HepG2 (cell line): ENCODE data around the gene PCP4L1. TPM values are rescaled to one million over a fixed set of nuclear protein-coding genes. Genes with fewer than 3 reads are reported as not detected.

ENCODE experiments used
- ATAC-seq: fragments of 200-7000 bp; cut with Tn5 transposase; 3 replicates; pipeline ENCODE4 v1.9.1; 2020; ENCODE audit warnings: mild to moderate bottlenecking, moderate library complexity
- BruUV-seq: library from RNA; stranded (reverse); fragments of 400-500 nt; replicated peaks from 2 replicates; lab custom pipeline; 2021; lab: Mats Ljungman, UMichigan
- CTCF ChIA-PET: fragments of 300-600 bp; formaldehyde crosslinking; extraction: SDS; loops from one replicate; lab custom pipeline; 2021; ENCODE audit warnings: low total read pairs, inconsistent platforms, low intra/inter-chr PET ratio; lab: Yijun Ruan, JAX
- POLR2A ChIA-PET: fragments of 350-600 bp; sonication (Branson Sonifier 250); formaldehyde crosslinking; loops from one replicate; lab custom pipeline; 2020; ENCODE audit warnings: antibody characterized with exemption, inconsistent platforms; lab: Yijun Ruan, JAX
- DNase-seq: peaks from one replicate; pipeline ENCODE4 v3.0.0-alpha.2; 2015; ENCODE audit warnings: low spot score
- FAIRE-seq: peaks from 3 replicates; lab custom pipeline; 2011; peaks lifted over from hg19 to GRCh38; lab: Jason Lieb, UNC
- H2AFZ ChIP-seq: one replicate; pipeline ENCODE4 v1.6.1; 2011; ENCODE audit warnings: low read length, inconsistent platforms
- H3K27ac ChIP-seq: fragments of 300-600 bp; 3 replicates; pipeline ENCODE4 v1.8.0; 2011; ENCODE audit warnings: mixed run types, mild to moderate bottlenecking, mixed read lengths, low read length, inconsistent platforms; ENCODE audit not compliant: insufficient read depth; ENCODE audit errors: extremely low read length
- H3K27me3 ChIP-seq, 2 experiments: fragments of 200-600 bp in 1 of 2; 2 replicates in 1 of 2; 3 replicates in 1 of 2; pipeline versions ENCODE4 v1.6.0 to v1.8.0; 2011; ENCODE audit warnings: low read length in 2 of 2, mild to moderate bottlenecking in 2 of 2, moderate library complexity in 2 of 2, inconsistent platforms in 1 of 2; ENCODE audit not compliant: insufficient read depth in 2 of 2, control insufficient read depth in 1 of 2
- H3K36me3 ChIP-seq, 2 experiments: fragments of 200-600 bp in 1 of 2; replicated peaks in 1 of 2; 2 replicates in 1 of 2; 3 replicates in 1 of 2; pipeline versions ENCODE4 v1.5.1 to v1.8.0; 2011; ENCODE audit warnings: low read length in 2 of 2, inconsistent platforms in 1 of 2; ENCODE audit not compliant: insufficient read depth in 2 of 2, control insufficient read depth in 1 of 2
- H3K4me1 ChIP-seq: 2 replicates; pipeline ENCODE4 v1.5.1; 2012; ENCODE audit warnings: low read length, inconsistent platforms; ENCODE audit not compliant: insufficient read depth
- H3K4me2 ChIP-seq: 2 replicates; pipeline ENCODE4 v1.6.0; 2011; ENCODE audit warnings: low read depth, low read length, inconsistent platforms
- H3K4me3 ChIP-seq, 3 experiments: fragments of 200-600 bp in 1 of 3; sonication (generic), shearing (Covaris generic) in 1 of 3; replicated peaks in 1 of 3; 2 replicates each; pipeline ENCODE4 v1.5.1; 2011 to 2016; ENCODE audit warnings: low read length in 3 of 3, inconsistent platforms in 2 of 3, low read depth in 2 of 3, mild to moderate bottlenecking in 2 of 3, control low read depth in 1 of 3, mixed read lengths in 1 of 3; ENCODE audit not compliant: insufficient read depth in 1 of 3
- H3K79me2 ChIP-seq: one replicate; pipeline ENCODE4 v1.6.1; 2011; ENCODE audit warnings: low read length, inconsistent platforms; ENCODE audit not compliant: insufficient read depth
- H3K9ac ChIP-seq: 2 replicates; pipeline ENCODE4 v1.6.0; 2011; ENCODE audit warnings: mild to moderate bottlenecking, low read depth, low read length, inconsistent platforms; ENCODE audit not compliant: insufficient read depth
- H3K9me3 ChIP-seq: 2 replicates; pipeline ENCODE4 v1.5.1; 2012; ENCODE audit warnings: mild to moderate bottlenecking, low read length
- H4K20me1 ChIP-seq: 2 replicates; pipeline ENCODE4 v1.6.0; 2011; ENCODE audit warnings: inconsistent platforms, mild to moderate bottlenecking, low read length, moderate library complexity; ENCODE audit not compliant: insufficient read depth
- FOXC1 ChIP-seq: sonication (generic); formaldehyde crosslinking; IDR thresholded peaks from 2 replicates; pipeline ENCODE4 v1.8.0; 2022; ENCODE audit warnings: mild to moderate bottlenecking, missing genetic modification reagents, borderline replicate concordance
- HNRNPL ChIP-seq: fragments of 200-400 bp; formaldehyde crosslinking; IDR thresholded peaks from 2 replicates; pipeline ENCODE4 v1.6.1; 2017; ENCODE audit warnings: mild to moderate bottlenecking, low read depth, low read length
- IRF2 ChIP-seq: IDR thresholded peaks from 2 replicates; pipeline ENCODE4 v1.6.1; 2018; ENCODE audit warnings: missing genetic modification reagents, missing compliant biosample characterization
- KMT2A ChIP-seq: sonication (generic); formaldehyde crosslinking; IDR thresholded peaks from 2 replicates; pipeline ENCODE4 v1.4.0; 2020; ENCODE audit warnings: missing genetic modification reagents
- NFIC ChIP-seq: IDR thresholded peaks from 2 replicates; pipeline ENCODE4 v1.6.1; 2012; ENCODE audit warnings: mild to moderate bottlenecking, low read length, inconsistent platforms
- ZNF556 ChIP-seq: sonication (generic); formaldehyde crosslinking; IDR thresholded peaks from 2 replicates; pipeline ENCODE4 v1.4.0; 2020; ENCODE audit warnings: mild to moderate bottlenecking, missing genetic modification reagents, borderline replicate concordance
- ZNF607 ChIP-seq: sonication (generic); formaldehyde crosslinking; IDR thresholded peaks from 2 replicates; pipeline ENCODE4 v1.5.1; 2020; ENCODE audit warnings: missing genetic modification reagents, mild to moderate bottlenecking, borderline replicate concordance
- ZNF83 ChIP-seq: sonication (generic); formaldehyde crosslinking; IDR thresholded peaks from 2 replicates; pipeline ENCODE4 v1.4.0; 2020; ENCODE audit warnings: missing genetic modification reagents, mild to moderate bottlenecking, borderline replicate concordance
- WGBS: methylation state at CpG from one replicate; pipeline ENCODE4 v1.1.6; 2017; ENCODE audit warnings: low lambda C conversion rate; 5-methylcytosine and 5-hydroxymethylcytosine counted together
- in situ Hi-C: cut with HindIII; loops from 2 replicates; pipeline ENCODE4 v1.10.0; 2017; ENCODE audit warnings: low pct_unique_long_range_greater_than_20kb; ENCODE audit not compliant: extremely low pct_ligation_motif_present
- intact Hi-C: fragments of 100-400 bp; cut with micrococcal nuclease; formaldehyde crosslinking; loops from one replicate; pipeline ENCODE4 v1.10.0; 2022; ENCODE audit not compliant: unreplicated experiment
- polyA plus RNA-seq, 8 experiments: library from polyadenylated mRNA; depleted of rRNA in 3 of 8; stranded (reverse) in 7 of 8; unstranded in 1 of 8; fragments of >200 nt; fragmentation: Illumina TruSeq in 4 of 8; extraction: Trizol in 4 of 8; gene quantifications; 2 replicates each; pipeline versions ENCODE4 v1.2.1 to v1.2.3, GENCODE V29; 2011 to 2016; ENCODE audit warnings: low read depth in 4 of 8, missing spikeins in 1 of 8, mixed read lengths in 1 of 8; ENCODE audit not compliant: insufficient read depth in 1 of 8
- total RNA-seq, 5 experiments: library from RNA; depleted of rRNA; stranded (reverse); fragments of >200 nt; fragmentation: Illumina TruSeq; extraction: Trizol; gene quantifications; 2 replicates each; pipeline ENCODE4 v1.2.3, GENCODE V29; 2016; ENCODE audit warnings: low read depth in 1 of 5
- TF ChIP-seq, protein P1 (sequence below), 2 experiments: sonication (generic) in 1 of 2; formaldehyde crosslinking in 1 of 2; IDR thresholded peaks; 2 replicates each; pipeline versions ENCODE4 v1.6.1 to v1.9.0; 2014 to 2022; ENCODE audit warnings: antibody characterized with exemption in 1 of 2, borderline replicate concordance in 1 of 2, inconsistent platforms in 1 of 2, low read depth in 1 of 2, missing genetic modification reagents in 1 of 2
- TF ChIP-seq, protein P2 (sequence below): sonication (generic); formaldehyde crosslinking; IDR thresholded peaks from 2 replicates; pipeline ENCODE4 v1.4.0; 2020; ENCODE audit warnings: missing genetic modification reagents
- TF ChIP-seq, protein P3 (sequence below): sonication (generic); formaldehyde crosslinking; IDR thresholded peaks from 2 replicates; pipeline ENCODE4 v1.4.0; 2020; ENCODE audit warnings: missing genetic modification reagents, borderline replicate concordance

PCP4L1 gene
- total and polyA plus RNA-seq, 2 of the 13 experiments (the other 11 are each of a cell fraction or from before 2014, with no cell fraction given), result 0.28 TPM; not detected in 1

DNA sequence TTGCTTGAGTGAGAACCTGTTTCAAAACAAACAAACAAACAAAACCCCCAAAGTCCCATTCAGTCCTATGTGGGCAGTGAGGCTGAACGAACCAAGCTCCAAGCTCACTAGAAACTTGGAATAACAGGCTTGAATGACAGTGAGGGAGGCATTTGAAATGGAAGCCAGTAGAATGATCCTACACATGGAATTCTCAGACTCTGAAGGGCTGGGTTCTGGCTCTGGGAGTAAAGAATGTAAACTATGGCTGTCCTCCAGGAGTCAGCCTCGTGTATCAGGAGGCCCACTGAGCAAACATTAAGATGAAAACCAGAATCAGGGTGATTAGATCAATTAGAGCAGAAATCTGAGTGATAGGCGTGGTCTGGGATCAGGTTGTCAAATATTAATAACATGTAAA lies 14.9 kb downstream of the PCP4L1 start:
- no TSS peak for BruUV-seq
- H4K20me1 ChIP-seq, result no peaks in the 10 kb centered on the region
- H3K4me2 ChIP-seq, result no peak overlapping the region
- no peaks in the 10 kb centered on the region for H3K9me3 ChIP-seq
- WGBS, result 3% methylated on average over 3 of the region's 3 CpGs
- intact Hi-C loops, result no loop called here
- TF ChIP-seq KMT2A (CRISPR knock-in tag), result no peak
- TF ChIP-seq, protein P1, sequence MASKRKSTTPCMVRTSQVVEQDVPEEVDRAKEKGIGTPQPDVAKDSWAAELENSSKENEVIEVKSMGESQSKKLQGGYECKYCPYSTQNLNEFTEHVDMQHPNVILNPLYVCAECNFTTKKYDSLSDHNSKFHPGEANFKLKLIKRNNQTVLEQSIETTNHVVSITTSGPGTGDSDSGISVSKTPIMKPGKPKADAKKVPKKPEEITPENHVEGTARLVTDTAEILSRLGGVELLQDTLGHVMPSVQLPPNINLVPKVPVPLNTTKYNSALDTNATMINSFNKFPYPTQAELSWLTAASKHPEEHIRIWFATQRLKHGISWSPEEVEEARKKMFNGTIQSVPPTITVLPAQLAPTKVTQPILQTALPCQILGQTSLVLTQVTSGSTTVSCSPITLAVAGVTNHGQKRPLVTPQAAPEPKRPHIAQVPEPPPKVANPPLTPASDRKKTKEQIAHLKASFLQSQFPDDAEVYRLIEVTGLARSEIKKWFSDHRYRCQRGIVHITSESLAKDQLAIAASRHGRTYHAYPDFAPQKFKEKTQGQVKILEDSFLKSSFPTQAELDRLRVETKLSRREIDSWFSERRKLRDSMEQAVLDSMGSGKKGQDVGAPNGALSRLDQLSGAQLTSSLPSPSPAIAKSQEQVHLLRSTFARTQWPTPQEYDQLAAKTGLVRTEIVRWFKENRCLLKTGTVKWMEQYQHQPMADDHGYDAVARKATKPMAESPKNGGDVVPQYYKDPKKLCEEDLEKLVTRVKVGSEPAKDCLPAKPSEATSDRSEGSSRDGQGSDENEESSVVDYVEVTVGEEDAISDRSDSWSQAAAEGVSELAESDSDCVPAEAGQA (IDR thresholded peaks at IDR 0.05; ENCODE audit: low read depth), result no peak
- TF ChIP-seq, protein P1 (CRISPR knock-in tag; IDR thresholded peaks at IDR 0.05; ENCODE audit: borderline replicate concordance), result no peak
- TF ChIP-seq IRF2, result no peak
- TF ChIP-seq, protein P2, sequence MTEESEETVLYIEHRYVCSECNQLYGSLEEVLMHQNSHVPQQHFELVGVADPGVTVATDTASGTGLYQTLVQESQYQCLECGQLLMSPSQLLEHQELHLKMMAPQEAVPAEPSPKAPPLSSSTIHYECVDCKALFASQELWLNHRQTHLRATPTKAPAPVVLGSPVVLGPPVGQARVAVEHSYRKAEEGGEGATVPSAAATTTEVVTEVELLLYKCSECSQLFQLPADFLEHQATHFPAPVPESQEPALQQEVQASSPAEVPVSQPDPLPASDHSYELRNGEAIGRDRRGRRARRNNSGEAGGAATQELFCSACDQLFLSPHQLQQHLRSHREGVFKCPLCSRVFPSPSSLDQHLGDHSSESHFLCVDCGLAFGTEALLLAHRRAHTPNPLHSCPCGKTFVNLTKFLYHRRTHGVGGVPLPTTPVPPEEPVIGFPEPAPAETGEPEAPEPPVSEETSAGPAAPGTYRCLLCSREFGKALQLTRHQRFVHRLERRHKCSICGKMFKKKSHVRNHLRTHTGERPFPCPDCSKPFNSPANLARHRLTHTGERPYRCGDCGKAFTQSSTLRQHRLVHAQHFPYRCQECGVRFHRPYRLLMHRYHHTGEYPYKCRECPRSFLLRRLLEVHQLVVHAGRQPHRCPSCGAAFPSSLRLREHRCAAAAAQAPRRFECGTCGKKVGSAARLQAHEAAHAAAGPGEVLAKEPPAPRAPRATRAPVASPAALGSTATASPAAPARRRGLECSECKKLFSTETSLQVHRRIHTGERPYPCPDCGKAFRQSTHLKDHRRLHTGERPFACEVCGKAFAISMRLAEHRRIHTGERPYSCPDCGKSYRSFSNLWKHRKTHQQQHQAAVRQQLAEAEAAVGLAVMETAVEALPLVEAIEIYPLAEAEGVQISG (CRISPR knock-in tag), result no peak
- TF ChIP-seq HNRNPL, result no peak
- TF ChIP-seq ZNF556, result no peak
- TF ChIP-seq ZNF83, result no peak
- TF ChIP-seq, protein P3, sequence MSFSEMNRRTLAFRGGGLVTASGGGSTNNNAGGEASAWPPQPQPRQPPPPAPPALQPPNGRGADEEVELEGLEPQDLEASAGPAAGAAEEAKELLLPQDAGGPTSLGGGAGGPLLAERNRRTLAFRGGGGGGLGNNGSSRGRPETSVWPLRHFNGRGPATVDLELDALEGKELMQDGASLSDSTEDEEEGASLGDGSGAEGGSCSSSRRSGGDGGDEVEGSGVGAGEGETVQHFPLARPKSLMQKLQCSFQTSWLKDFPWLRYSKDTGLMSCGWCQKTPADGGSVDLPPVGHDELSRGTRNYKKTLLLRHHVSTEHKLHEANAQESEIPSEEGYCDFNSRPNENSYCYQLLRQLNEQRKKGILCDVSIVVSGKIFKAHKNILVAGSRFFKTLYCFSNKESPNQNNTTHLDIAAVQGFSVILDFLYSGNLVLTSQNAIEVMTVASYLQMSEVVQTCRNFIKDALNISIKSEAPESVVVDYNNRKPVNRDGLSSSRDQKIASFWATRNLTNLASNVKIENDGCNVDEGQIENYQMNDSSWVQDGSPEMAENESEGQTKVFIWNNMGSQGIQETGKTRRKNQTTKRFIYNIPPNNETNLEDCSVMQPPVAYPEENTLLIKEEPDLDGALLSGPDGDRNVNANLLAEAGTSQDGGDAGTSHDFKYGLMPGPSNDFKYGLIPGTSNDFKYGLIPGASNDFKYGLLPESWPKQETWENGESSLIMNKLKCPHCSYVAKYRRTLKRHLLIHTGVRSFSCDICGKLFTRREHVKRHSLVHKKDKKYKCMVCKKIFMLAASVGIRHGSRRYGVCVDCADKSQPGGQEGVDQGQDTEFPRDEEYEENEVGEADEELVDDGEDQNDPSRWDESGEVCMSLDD, result no peak
- TF ChIP-seq FOXC1 (CRISPR knock-in tag), result no peak
- no peak for TF ChIP-seq ZNF607 (CRISPR knock-in tag)
- TF ChIP-seq NFIC, result no peak
- TF ChIP-seq, all 625 proteins: peak for 0
- Histone ChIP-seq H3K36me3 (no peaks in the 10 kb centered on the region), H3K9ac (no peak overlapping the region), H2AFZ (no peak overlapping the region), H3K27ac (no peak overlapping the region), H3K4me1 (no peaks in the 10 kb centered on the region), H3K79me2 (no peaks in the 10 kb centered on the region), H3K27me3 (no peaks in the 10 kb centered on the region), H3K4me3 (no peak overlapping the region)
- DNase-seq (no peak), ATAC-seq (no peak), FAIRE-seq (no peak)
- CTCF ChIA-PET, result no interaction called here
- in situ Hi-C loops, result no loop called here
- POLR2A ChIA-PET, result no interaction called here
